HL-60 (cell line): ENCODE results near the gene ARF1.

Experiments used
- DNase-seq, 2 experiments: peaks; one replicate each; pipeline ENCODE4 v3.0.0-alpha.2; 2010 to 2020; ENCODE audit warnings: low read depth in 1 of 2, low spot score in 1 of 2
- H3K27ac ChIP-seq: fragments of 250-450 bp; sonication (Bioruptor Pico); replicated peaks from 2 replicates; pipeline ENCODE4 v1.5.1; 2020; ENCODE audit warnings: mild to moderate bottlenecking, moderate library complexity
- H3K27me3 ChIP-seq: fragments of 250-450 bp; sonication (Bioruptor Pico); 2 replicates; pipeline ENCODE4 v1.5.1; 2021; ENCODE audit warnings: mild to moderate bottlenecking, moderate library complexity; ENCODE audit not compliant: insufficient read depth, poor library complexity, severe bottlenecking
- H3K4me3 ChIP-seq: replicated peaks from 2 replicates; pipeline ENCODE4 v1.5.1; 2011; ENCODE audit warnings: mild to moderate bottlenecking, control low read depth, low read length; ENCODE audit not compliant: insufficient read depth
- GABPA ChIP-seq: IDR thresholded peaks from 2 replicates; pipeline ENCODE4 v1.6.1; 2012; ENCODE audit warnings: low read depth
- POLR2AphosphoS5 ChIP-seq: IDR thresholded peaks from 2 replicates; pipeline ENCODE4 v1.6.1; 2012; ENCODE audit warnings: low read depth
- SPI1 ChIP-seq: IDR thresholded peaks from 2 replicates; pipeline ENCODE4 v1.6.1; 2012; ENCODE audit warnings: low read depth, mild to moderate bottlenecking, borderline replicate concordance
- TF ChIP-seq, protein P1 (sequence below): IDR thresholded peaks from 2 replicates; pipeline ENCODE4 v1.6.1; 2012; ENCODE audit warnings: low read depth; ENCODE audit not compliant: insufficient replicate concordance
- TF ChIP-seq, protein P2 (sequence below): IDR thresholded peaks from one replicate; pipeline ENCODE4 v1.5.1; 2011; ENCODE audit warnings: low read length, control low read depth, inconsistent platforms; ENCODE audit not compliant: insufficient read depth

ARF1 gene

DNA sequence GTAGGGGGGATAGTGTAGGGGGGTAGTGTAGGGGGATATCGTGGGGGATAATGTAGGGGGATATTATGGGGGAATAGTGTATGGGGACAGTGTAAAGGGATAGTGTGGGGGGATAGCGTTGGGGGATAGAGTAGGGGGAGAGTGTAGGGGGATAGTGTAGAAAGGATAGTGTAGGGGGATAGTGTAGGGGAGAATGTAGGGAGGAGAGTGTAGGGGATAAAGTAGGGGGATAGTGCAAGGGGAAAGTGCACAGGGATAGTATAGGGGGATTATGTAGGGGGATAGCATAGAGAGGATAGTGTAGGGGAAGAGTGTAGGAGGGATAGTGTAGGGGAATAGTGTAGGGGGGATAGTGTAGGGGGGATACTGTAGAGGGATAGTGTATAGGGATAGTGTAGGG lies 12.3 kb upstream of the ARF1 start:
- Histone ChIP-seq H3K27me3 (peaks cover 6% of the 10 kb centered on the region), H3K27ac (no peak overlapping the region), H3K4me3 (no peak overlapping the region)
- DNase-seq: no peak
- TF ChIP-seq, protein P1, sequence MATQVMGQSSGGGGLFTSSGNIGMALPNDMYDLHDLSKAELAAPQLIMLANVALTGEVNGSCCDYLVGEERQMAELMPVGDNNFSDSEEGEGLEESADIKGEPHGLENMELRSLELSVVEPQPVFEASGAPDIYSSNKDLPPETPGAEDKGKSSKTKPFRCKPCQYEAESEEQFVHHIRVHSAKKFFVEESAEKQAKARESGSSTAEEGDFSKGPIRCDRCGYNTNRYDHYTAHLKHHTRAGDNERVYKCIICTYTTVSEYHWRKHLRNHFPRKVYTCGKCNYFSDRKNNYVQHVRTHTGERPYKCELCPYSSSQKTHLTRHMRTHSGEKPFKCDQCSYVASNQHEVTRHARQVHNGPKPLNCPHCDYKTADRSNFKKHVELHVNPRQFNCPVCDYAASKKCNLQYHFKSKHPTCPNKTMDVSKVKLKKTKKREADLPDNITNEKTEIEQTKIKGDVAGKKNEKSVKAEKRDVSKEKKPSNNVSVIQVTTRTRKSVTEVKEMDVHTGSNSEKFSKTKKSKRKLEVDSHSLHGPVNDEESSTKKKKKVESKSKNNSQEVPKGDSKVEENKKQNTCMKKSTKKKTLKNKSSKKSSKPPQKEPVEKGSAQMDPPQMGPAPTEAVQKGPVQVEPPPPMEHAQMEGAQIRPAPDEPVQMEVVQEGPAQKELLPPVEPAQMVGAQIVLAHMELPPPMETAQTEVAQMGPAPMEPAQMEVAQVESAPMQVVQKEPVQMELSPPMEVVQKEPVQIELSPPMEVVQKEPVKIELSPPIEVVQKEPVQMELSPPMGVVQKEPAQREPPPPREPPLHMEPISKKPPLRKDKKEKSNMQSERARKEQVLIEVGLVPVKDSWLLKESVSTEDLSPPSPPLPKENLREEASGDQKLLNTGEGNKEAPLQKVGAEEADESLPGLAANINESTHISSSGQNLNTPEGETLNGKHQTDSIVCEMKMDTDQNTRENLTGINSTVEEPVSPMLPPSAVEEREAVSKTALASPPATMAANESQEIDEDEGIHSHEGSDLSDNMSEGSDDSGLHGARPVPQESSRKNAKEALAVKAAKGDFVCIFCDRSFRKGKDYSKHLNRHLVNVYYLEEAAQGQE: no peak

DNA sequence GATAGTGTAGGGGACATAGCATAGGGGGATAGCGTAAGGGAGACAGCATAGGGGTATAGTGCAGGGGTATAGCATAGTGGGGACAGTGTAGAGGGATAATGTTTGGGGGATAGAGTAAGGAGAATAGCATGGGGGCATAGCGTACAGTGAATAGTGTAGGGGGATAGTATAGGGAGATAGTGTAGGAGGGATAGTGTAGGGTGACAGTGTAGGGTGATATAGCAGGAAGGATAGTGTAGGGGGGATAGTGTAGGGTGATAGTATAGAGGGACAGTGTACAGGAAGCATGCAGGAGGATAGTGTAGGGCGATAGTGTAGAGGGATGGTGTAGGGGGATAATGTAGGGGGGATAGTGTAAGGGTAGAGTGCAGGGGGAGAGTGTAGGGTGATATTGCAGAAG lies 11.7 kb upstream of the ARF1 start:
- no peak overlapping the region for H3K27ac ChIP-seq
- H3K27me3 ChIP-seq: peaks cover 9% of the 10 kb centered on the region
- TF ChIP-seq SPI1: no peak
- no peak for TF ChIP-seq POLR2AphosphoS5
- TF ChIP-seq, protein P1: no peak
- no peak for TF ChIP-seq GABPA
- TF ChIP-seq, protein P2, sequence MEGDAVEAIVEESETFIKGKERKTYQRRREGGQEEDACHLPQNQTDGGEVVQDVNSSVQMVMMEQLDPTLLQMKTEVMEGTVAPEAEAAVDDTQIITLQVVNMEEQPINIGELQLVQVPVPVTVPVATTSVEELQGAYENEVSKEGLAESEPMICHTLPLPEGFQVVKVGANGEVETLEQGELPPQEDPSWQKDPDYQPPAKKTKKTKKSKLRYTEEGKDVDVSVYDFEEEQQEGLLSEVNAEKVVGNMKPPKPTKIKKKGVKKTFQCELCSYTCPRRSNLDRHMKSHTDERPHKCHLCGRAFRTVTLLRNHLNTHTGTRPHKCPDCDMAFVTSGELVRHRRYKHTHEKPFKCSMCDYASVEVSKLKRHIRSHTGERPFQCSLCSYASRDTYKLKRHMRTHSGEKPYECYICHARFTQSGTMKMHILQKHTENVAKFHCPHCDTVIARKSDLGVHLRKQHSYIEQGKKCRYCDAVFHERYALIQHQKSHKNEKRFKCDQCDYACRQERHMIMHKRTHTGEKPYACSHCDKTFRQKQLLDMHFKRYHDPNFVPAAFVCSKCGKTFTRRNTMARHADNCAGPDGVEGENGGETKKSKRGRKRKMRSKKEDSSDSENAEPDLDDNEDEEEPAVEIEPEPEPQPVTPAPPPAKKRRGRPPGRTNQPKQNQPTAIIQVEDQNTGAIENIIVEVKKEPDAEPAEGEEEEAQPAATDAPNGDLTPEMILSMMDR: no peak
- no peak overlapping the region for H3K4me3 ChIP-seq
- DNase-seq: no peak

DNA sequence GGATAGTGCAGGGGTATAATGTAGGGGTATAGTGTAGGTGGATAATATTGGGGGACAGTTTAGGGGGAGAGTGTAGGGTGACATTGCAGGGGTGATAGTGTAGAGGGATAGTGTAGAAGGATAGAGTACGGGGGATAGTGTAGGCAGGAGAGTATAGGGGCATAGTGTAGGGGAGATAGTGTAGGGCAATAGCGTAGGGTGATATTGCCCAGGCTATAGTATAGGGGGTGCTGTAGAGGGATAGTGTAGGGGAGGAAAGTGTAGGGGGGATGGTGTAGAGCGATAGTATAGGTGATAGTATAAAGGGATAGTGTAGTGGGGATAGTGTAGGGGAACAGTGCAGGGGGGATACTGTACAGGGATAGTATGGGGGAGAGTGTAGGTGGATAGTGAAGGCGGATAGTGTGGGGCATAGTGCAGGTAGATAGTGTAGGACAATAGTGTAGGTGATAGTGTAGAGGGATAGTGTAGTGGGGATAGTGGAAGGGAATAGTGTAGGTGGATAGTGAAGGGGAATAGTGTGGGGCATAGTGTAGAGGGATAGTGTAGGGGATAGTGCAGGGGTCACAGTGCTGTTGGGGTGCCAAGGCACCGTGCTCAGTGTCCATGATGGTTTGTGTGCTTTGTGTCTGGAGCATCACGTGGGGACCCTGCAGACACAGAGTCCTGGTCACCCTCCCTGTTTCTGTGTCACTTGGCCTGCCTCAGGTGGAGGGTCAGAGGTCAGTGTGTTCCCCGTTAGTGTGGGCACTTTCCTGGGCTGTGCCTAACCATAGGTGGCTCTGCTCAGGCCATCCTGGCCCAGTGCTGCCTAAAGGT lies 10.5 kb upstream of the ARF1 start:
- Histone ChIP-seq H3K4me3 (no peak overlapping the region), H3K27me3 (peaks cover 9% of the 10 kb centered on the region), H3K27ac (no peak overlapping the region)
- no peak for DNase-seq
- TF ChIP-seq, protein P2: no peak
- TF ChIP-seq SPI1 (no peak), POLR2AphosphoS5 (no peak), GABPA (no peak)
- TF ChIP-seq, protein P1: no peak
